Mucosa of descending colon (tissue), 3 donors: ENCODE measurements around the gene DSCAML1. TPM values are rescaled to one million over a fixed set of nuclear protein-coding genes. Genes with fewer than 3 reads are reported as not detected.

Experiments used
- ATAC-seq: fragments of 200-7000 bp; cut with Tn5 transposase; one replicate; pipeline ENCODE4 v1.9.1; 2020; ENCODE audit warnings: mild to moderate bottlenecking, moderate library complexity
- DNase-seq, 3 donors: peaks; one replicate each; pipeline ENCODE4 v3.0.0-alpha.2; 2020
- H3K36me3 ChIP-seq: fragments of 200-600 bp; one replicate; pipeline ENCODE4 v1.8.0; 2021; ENCODE audit warnings: low read depth, mild to moderate bottlenecking
- H3K4me1 ChIP-seq: fragments of 200-600 bp; one replicate; pipeline ENCODE4 v1.8.0; 2021; ENCODE audit warnings: low read depth, mild to moderate bottlenecking
- H3K4me3 ChIP-seq: fragments of 200-600 bp; one replicate; pipeline ENCODE4 v1.8.0; 2021; ENCODE audit warnings: mild to moderate bottlenecking
- H3K9me3 ChIP-seq: fragments of 200-600 bp; one replicate; pipeline ENCODE4 v1.8.0; 2021; ENCODE audit warnings: mild to moderate bottlenecking
- CTCF ChIP-seq: fragments of 200-600 bp; IDR thresholded peaks from one replicate; pipeline ENCODE4 v1.8.0; 2022; ENCODE audit warnings: antibody characterized with exemption, mild to moderate bottlenecking
- intact Hi-C, 2 donors: fragments of 100-400 bp; cut with DNase I in 1 of 2; cut with micrococcal nuclease in 1 of 2; formaldehyde crosslinking; loops; one replicate each; pipeline versions ENCODE4 v1.11.0 to v1.11.1; 2022; cut with DNase I, micrococcal nuclease
- total RNA-seq, 3 donors: library from RNA; stranded (reverse); fragmentation: NEBNext Ultra II Directional in 2 of 3; extraction: Animal tissue kit (Norgen Biotek cat#: 25700) in 2 of 3; gene quantifications; one replicate each; pipeline versions ENCODE4 v1.2.1 to v1.2.4, GENCODE V29; 2021 to 2023
- donor health status: DM: no; HTN: no; CAD: no; lungs with moderate emphysema.
- donor health status: DM: no; HTN: no; CAD: no.
- donor health status: DM: no; HTN: yes; CAD: no.

DSCAML1 gene
- total RNA-seq, 3 donors from 2014 or later, result 5.0 to 5.5 (median 5.3) TPM

DNA sequence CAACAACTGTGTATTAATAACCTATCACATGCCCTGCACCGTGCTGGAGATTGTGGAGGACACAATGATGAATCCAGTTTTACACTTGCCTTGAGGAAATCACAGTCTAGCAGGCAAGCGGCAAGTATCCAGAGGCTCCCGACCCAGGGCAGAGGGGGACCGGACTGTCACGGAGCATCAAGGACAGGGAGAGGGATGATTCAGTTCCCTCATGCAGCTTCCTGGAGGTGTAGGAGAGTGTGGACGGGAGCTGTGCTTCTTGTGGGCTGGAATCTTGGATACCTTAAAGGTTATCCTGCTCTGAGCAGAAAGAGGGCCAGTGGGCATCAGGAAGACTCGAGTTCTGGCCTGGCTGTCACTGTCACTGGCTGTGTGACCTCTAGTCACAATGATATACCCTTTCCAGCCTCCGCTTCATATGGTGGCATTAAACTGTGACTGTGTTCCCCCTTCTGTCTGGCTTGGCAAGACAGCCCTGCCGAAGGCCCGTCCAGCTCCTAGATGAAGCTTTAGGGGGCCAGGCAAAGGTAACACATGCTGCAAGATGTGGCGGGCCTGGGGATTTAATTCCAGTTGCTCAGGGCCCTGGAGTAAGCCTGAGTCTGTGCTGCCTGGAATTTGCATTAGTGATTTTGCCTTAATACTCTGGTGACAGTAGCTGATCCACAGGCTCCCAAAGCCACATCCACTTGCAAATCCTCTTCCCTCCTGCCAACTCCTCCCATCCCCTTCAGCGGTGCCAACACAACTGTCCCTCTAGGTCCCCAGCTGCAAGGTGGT lies 162.8 kb downstream of the DSCAML1 start:
- ATAC-seq (no peak), DNase-seq (no peak)
- intact Hi-C loops, result no loop called here
- no peaks in the 10 kb centered on the region for H3K9me3 ChIP-seq
- no peak overlapping the region for H3K4me3 ChIP-seq
- no peaks in the 10 kb centered on the region for H3K36me3 ChIP-seq
- no peaks in the 10 kb centered on the region for H3K4me1 ChIP-seq
- TF ChIP-seq CTCF, result no peak

DNA sequence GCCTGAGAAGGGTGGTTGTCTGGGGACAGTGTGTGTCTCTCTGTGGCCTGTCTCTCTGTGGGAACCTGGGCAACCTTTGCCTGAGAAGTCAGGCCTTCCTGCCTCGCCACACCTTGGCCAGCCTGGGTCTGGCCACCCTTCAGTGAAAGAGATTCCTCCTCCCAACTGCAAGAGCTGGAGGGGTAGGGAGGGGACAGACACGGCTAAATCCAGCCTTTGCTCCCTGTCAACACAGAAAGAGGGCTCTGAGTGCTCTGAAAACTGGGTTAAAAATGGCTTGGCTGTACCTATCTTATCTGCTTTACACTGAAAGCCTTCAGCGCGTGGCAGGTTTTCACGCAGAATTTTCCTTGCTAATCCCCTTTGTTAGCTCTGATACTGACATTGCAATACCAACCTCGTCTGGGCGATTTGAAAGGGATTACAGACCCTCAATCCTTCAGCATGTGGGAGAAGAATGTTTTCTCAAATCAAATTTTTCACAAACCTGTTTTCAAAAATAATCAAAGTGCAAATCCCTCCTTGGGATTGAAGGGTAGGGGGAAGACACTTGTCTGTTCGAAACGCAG lies 163.7 kb downstream of the DSCAML1 start:
- DNase-seq (no peak), ATAC-seq (no peak)
- Histone ChIP-seq H3K4me1 (no peaks in the 10 kb centered on the region), H3K36me3 (no peaks in the 10 kb centered on the region), H3K9me3 (no peaks in the 10 kb centered on the region), H3K4me3 (no peak overlapping the region)
- intact Hi-C loops, result no loop called here
- TF ChIP-seq CTCF, result no peak

DNA sequence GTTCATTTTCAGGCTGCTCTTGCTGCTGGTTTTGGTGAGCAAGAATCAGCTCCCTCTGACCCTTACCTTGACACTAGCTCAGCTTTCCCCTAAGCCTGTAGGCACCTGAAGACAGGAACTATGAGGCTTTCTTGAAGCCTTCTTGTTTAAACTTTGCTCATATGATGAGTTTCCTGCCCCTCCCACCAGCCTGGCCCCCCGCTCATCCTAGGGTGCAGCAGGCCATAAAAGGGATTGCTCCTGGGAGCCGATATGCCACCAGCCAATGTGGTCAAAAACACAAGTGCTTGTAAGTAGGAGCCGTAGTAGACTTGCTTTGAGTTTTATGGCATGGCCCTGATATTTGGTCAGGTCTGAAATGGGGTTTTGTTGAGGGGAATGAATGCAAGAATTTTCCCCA lies 164.7 kb downstream of the DSCAML1 start:
- no peak for ATAC-seq
- DNase-seq, result no peak
- Histone ChIP-seq H3K4me1 (no peaks in the 10 kb centered on the region), H3K36me3 (no peaks in the 10 kb centered on the region), H3K9me3 (no peaks in the 10 kb centered on the region), H3K4me3 (no peak overlapping the region)
- intact Hi-C loops, result no loop called here
- no peak for TF ChIP-seq CTCF

DNA sequence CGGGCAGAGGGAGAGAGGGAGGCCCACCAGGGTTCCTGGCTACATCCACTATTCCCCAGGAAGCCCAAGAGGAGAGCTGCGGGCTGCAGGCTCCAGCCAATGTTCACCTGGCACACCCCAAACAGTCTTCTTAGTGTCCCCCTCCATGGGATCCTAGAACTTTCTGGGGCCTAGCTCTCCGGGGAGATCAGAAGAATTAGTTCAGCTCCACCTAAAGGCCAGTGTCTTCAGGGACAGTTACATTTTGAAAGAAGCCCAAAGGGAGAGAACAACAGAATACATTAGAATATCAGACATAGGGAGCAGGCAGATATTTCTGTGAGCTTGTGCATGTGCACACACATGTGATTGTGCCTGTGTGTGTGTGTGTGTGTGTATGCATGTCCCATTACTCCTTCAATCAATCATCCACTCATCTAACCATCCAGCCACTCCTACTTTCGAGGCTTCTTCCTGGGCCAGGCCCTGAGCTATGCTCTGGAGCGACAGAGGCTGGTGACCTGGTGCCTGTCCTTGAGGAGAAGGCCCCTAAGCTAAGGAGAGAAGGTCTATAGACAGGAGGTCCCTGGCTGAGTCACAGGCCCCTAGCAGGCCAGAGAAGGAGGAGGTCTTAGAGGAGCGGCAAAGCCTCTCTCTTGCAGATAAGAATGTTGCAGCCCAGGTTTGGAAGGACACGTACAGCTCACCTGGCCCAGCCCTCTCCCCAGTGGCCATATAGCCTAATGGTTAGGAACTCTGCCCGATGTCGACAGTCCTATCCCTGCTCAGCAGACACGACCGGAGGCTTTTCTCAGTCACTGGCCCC lies 165.5 kb downstream of the DSCAML1 start:
- Histone ChIP-seq H3K9me3 (no peaks in the 10 kb centered on the region), H3K4me3 (no peak overlapping the region), H3K36me3 (no peaks in the 10 kb centered on the region), H3K4me1 (no peaks in the 10 kb centered on the region)
- DNase-seq (no peak), ATAC-seq (no peak)
- TF ChIP-seq CTCF, result no peak
- intact Hi-C loops, result no loop called here

DNA sequence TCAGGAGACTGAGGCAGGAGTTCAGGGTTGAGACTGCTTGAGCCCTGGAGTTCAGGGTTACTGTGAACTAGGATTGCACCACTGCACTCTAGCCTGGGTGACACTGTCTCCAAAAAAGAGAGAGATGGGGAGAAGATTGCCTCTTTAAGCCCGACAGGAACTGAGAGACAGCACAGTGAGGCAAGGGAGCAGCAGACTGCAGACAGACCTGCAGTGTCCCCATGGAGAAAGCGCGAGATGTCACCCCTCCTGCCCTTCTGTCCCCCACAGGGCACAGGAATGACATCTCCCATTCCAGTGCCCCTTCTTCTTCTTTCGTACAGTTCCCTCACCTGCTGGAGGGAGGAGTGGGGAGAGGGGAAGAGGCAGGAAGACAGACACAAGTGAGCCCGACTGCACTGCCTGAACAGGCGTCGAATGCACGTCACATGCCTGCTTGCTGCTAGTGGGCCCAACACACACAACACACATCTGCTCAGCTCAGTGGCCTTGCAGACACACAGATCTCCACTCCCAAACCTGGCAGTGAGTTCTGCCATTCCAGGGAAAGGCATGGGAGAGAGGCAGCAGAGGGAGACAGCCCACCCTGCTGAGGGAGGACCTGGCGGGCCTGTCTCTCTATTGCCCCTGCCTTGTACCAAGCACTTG lies 167.0 kb downstream of the DSCAML1 start:
- TF ChIP-seq CTCF, result no peak
- Histone ChIP-seq H3K4me1 (no peaks in the 10 kb centered on the region), H3K36me3 (no peaks in the 10 kb centered on the region), H3K4me3 (no peak overlapping the region), H3K9me3 (no peaks in the 10 kb centered on the region)
- intact Hi-C loops, result no loop called here
- no peak for DNase-seq
- no peak for ATAC-seq
